GM12878 (cell line): ENCODE results near the gene MROH9. TPM values are rescaled to one million over a fixed set of nuclear protein-coding genes. Genes with fewer than 3 reads are reported as not detected.

Experiments used
- ATAC-seq: fragments of 200-7000 bp; cut with Tn5 transposase; 3 replicates; pipeline ENCODE4 v1.9.1; 2020; ENCODE audit warnings: mild to moderate bottlenecking, moderate library complexity
- BruUV-seq: library from RNA; stranded (reverse); fragments of 400-500 nt; replicated peaks from 2 replicates; lab custom pipeline; 2021; lab: Mats Ljungman, UMichigan
- CTCF ChIA-PET: fragments of 300-600 bp; sonication (Branson Sonifier 250); formaldehyde crosslinking; extraction: SDS; loops from one replicate; lab custom pipeline; 2021; ENCODE audit warnings: inconsistent platforms; lab: Yijun Ruan, JAX
- POLR2A ChIA-PET: fragments of 350-600 bp; formaldehyde crosslinking; extraction: SDS; loops from one replicate; lab custom pipeline; 2021; ENCODE audit warnings: inconsistent platforms; lab: Charles Lee
- RAD21 ChIA-PET: fragments of 300-600 bp; sonication (Branson Sonifier 250); formaldehyde crosslinking; loops from one replicate; lab custom pipeline; 2023; ENCODE audit warnings: antibody characterized with exemption; ENCODE audit not compliant: unreplicated experiment; lab: Charles Lee
- SMC1A ChIA-PET: fragments of 300-600 bp; sonication (Branson Sonifier 250); formaldehyde crosslinking; loops from one replicate; lab custom pipeline; 2023; ENCODE audit not compliant: unreplicated experiment, uncharacterized antibody; lab: Charles Lee
- DNase-seq: peaks from one replicate; pipeline ENCODE4 v3.0.0-alpha.2; 2011; ENCODE audit warnings: low read depth, low spot score
- FAIRE-seq: peaks from 3 replicates; lab custom pipeline; 2011; peaks lifted over from hg19 to GRCh38; lab: Jason Lieb, UNC
- H2AFZ ChIP-seq: 2 replicates; pipeline ENCODE4 v1.6.0; 2011; ENCODE audit warnings: low read depth, low read length, control low read depth; ENCODE audit not compliant: control insufficient read depth
- H3K27ac ChIP-seq: 2 replicates; pipeline ENCODE4 v1.5.1; 2011; ENCODE audit warnings: control low read depth; ENCODE audit not compliant: control insufficient read depth, insufficient read depth
- H3K27me3 ChIP-seq, 2 experiments: replicated peaks in 1 of 2; 2 replicates each; pipeline versions ENCODE4 v1.6.0 to v1.6.1; 2011; ENCODE audit warnings: low read length in 1 of 2; ENCODE audit not compliant: control insufficient read depth in 2 of 2, insufficient read depth in 2 of 2
- H3K36me3 ChIP-seq, 2 experiments: 2 replicates each; pipeline ENCODE4 v1.5.1; 2011; ENCODE audit warnings: low read length in 1 of 2; ENCODE audit not compliant: control insufficient read depth in 2 of 2, insufficient read depth in 2 of 2
- H3K4me1 ChIP-seq: 2 replicates; pipeline ENCODE4 v1.6.1; 2011; ENCODE audit warnings: mild to moderate bottlenecking, low read length, moderate library complexity, mixed read lengths; ENCODE audit not compliant: control insufficient read depth, insufficient read depth
- H3K4me2 ChIP-seq: 2 replicates; pipeline ENCODE4 v1.6.0; 2011; ENCODE audit warnings: control low read depth; ENCODE audit not compliant: control insufficient read depth, insufficient read depth
- H3K4me3 ChIP-seq: fragments of 200-600 bp; sonication (generic); 2 replicates; pipeline ENCODE4 v1.5.1; 2016
- H3K79me2 ChIP-seq: 2 replicates; pipeline ENCODE4 v1.6.0; 2011; ENCODE audit warnings: low read length; ENCODE audit not compliant: control insufficient read depth, insufficient read depth
- H3K9ac ChIP-seq: 2 replicates; pipeline ENCODE4 v1.8.0; 2011; ENCODE audit warnings: low read length, control low read depth, mixed read lengths; ENCODE audit not compliant: control insufficient read depth, insufficient read depth
- H3K9me3 ChIP-seq: replicated peaks from 3 replicates; pipeline ENCODE4 v1.5.1; 2011; ENCODE audit warnings: mild to moderate bottlenecking, low read length; ENCODE audit not compliant: control insufficient read depth, insufficient read depth
- H4K20me1 ChIP-seq: 2 replicates; pipeline ENCODE4 v1.6.0; 2011; ENCODE audit not compliant: control insufficient read depth, insufficient read depth
- ATF7 ChIP-seq: fragments of 450-650 bp; IDR thresholded peaks from 2 replicates; pipeline ENCODE4 v1.6.1; 2016; ENCODE audit warnings: low read depth, mild to moderate bottlenecking
- E2F8 ChIP-seq: fragments of 450-650 bp; IDR thresholded peaks from 2 replicates; pipeline ENCODE4 v1.6.1; 2018; ENCODE audit warnings: mild to moderate bottlenecking, low read depth, moderate library complexity; ENCODE audit not compliant: partially characterized antibody
- HDAC6 ChIP-seq: fragments of 200-600 bp; sonication (generic); IDR thresholded peaks from one replicate; pipeline ENCODE4 v1.8.0; 2017; ENCODE audit warnings: antibody characterized with exemption; ENCODE audit not compliant: unreplicated experiment
- MEF2B ChIP-seq: fragments of 450-650 bp; IDR thresholded peaks from 2 replicates; pipeline ENCODE4 v1.6.1; 2018; ENCODE audit warnings: mild to moderate bottlenecking, moderate library complexity; ENCODE audit not compliant: partially characterized antibody, poor library complexity, severe bottlenecking
- SMAD5 ChIP-seq: IDR thresholded peaks from 2 replicates; pipeline ENCODE4 v1.6.1; 2016; ENCODE audit warnings: antibody characterized with exemption, low read depth
- TARDBP ChIP-seq: IDR thresholded peaks from 2 replicates; pipeline ENCODE4 v1.6.1; 2016; ENCODE audit warnings: borderline replicate concordance
- TCF3 ChIP-seq: IDR thresholded peaks from 2 replicates; pipeline ENCODE4 v1.6.1; 2012; ENCODE audit warnings: low read depth, mild to moderate bottlenecking, low read length, borderline replicate concordance; ENCODE audit not compliant: insufficient read depth
- TCF7 ChIP-seq: IDR thresholded peaks from 2 replicates; pipeline ENCODE4 v1.6.1; 2014; ENCODE audit warnings: antibody characterized with exemption, borderline replicate concordance
- ZNF384 ChIP-seq: IDR thresholded peaks from 2 replicates; pipeline ENCODE4 v1.6.1; 2012; ENCODE audit warnings: low read depth, mild to moderate bottlenecking, low read length, improper control_type of control experiment, borderline replicate concordance
- WGBS: methylation state at CpG from one replicate; pipeline ENCODE4 v1.1.6; 2016; ENCODE audit warnings: low lambda C conversion rate; ENCODE audit not compliant: insufficient replicate concordance, insufficient coverage; ENCODE audit errors: missing lambda C conversion rate; 5-methylcytosine and 5-hydroxymethylcytosine counted together
- in situ Hi-C: fragments of 300-500 bp; cut with MboI; formaldehyde crosslinking; loops from 9 replicates; pipeline ENCODE4 v1.14.3; 2018; ENCODE audit warnings: mixed read lengths
- intact Hi-C: fragments of 100-400 bp; cut with micrococcal nuclease; formaldehyde crosslinking; loops from one replicate; pipeline ENCODE4 v1.14.2; 2022; ENCODE audit not compliant: unreplicated experiment
- polyA plus RNA-seq, 11 experiments: library from polyadenylated mRNA; depleted of rRNA in 4 of 11; unstranded in 6 of 11; stranded (reverse) in 5 of 11; fragments of >200 nt; fragmentation: Nextera tagmentation in 4 of 11; fragmentation: Illumina TruSeq in 1 of 11; extraction: Ambion mirVana in 4 of 11; extraction: Trizol in 1 of 11; gene quantifications; 1 replicate in 1 of 11; 2 replicates in 10 of 11; pipeline versions ENCODE4 v1.2.1 to v1.2.3, GENCODE V29; 2011 to 2016; ENCODE audit warnings: inconsistent platforms in 2 of 11, missing spikeins in 2 of 11, low read depth in 1 of 11
- total RNA-seq, 4 experiments: library from RNA; depleted of rRNA in 3 of 4; stranded (reverse); fragments of >200 nt in 3 of 4; fragmentation: Illumina TruSeq in 1 of 4; extraction: Trizol in 1 of 4; gene quantifications; 2 replicates each; pipeline versions ENCODE4 v1.2.1 to v1.2.3, GENCODE V29; 2013 to 2021
- TF ChIP-seq, protein P1 (sequence below): fragments of 450-650 bp; formaldehyde crosslinking; IDR thresholded peaks from 2 replicates; pipeline ENCODE4 v1.4.0; 2022; ENCODE audit warnings: mild to moderate bottlenecking, moderate library complexity

The MROH9 gene
- total and polyA plus RNA-seq, 10 of the 15 experiments (the other 5 are each of a cell fraction or from before 2014, with no cell fraction given) = not detected

DNA sequence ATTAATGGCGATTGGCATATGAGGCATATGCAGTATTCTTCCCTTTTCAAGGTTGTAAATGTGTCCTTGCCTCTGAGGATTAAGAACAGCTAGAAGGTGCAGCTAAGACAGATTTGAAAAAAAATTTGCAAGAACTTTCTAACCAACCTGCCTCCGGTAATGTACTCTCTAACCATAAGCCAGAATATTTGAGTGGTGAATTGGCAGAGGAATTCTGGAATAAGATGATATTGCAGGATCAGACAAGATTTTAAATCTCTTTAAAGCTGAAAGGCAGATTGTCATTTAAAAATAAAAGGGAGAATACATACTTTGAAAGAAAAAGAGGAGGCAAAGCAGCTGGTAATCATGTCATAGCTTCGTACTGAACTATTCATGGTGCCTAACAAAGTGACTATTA is 29.2 kb downstream of the MROH9 start:
- ATAC-seq (no peak), DNase-seq (no peak), FAIRE-seq (no peak)
- H3K36me3 ChIP-seq = no peaks in the 10 kb centered on the region
- H3K27me3 ChIP-seq = no peaks in the 10 kb centered on the region; a peak in 1 of 4 replicates
- ChIA-PET SMC1A (interaction anchor here (1.5 to 3.6 kb wide), 3 partner anchors 13 to 349 kb away, joined by 4 to 43 read pairs (median 5); partner anchors contain the start of gene FMO4), CTCF (interaction anchor here (2.6 to 3.1 kb wide), 2 partner anchors 262 to 349 kb away, joined by 11 to 21 read pairs; partner anchors contain the start of gene FMO4), RAD21 (interaction anchor here (3.0 kb wide), 1 partner anchor 262 kb away, joined by 21 read pairs; no protein-coding TSS in a partner anchor), POLR2A (no interaction called here)
- H3K9ac ChIP-seq = no peak overlapping the region
- H3K27ac ChIP-seq = no peak overlapping the region
- 10% methylated on average over 3 of the region's 3 CpGs for WGBS
- in situ Hi-C loops (no loop called here), intact Hi-C loops (loop anchor here (10.0 kb wide), 1 partner anchor 220 kb away; the partner anchor contains the start of gene FMO2)
- no peak overlapping the region for H3K4me3 ChIP-seq
- H3K79me2 ChIP-seq = no peaks in the 10 kb centered on the region
- no peaks in the 10 kb centered on the region for H4K20me1 ChIP-seq
- no peaks in the 10 kb centered on the region for H3K4me1 ChIP-seq
- no peaks in the 10 kb centered on the region for H3K9me3 ChIP-seq
- BruUV-seq = no TSS peak
- H2AFZ ChIP-seq = no peak overlapping the region
- no peak overlapping the region for H3K4me2 ChIP-seq
- TF ChIP-seq, protein P1, sequence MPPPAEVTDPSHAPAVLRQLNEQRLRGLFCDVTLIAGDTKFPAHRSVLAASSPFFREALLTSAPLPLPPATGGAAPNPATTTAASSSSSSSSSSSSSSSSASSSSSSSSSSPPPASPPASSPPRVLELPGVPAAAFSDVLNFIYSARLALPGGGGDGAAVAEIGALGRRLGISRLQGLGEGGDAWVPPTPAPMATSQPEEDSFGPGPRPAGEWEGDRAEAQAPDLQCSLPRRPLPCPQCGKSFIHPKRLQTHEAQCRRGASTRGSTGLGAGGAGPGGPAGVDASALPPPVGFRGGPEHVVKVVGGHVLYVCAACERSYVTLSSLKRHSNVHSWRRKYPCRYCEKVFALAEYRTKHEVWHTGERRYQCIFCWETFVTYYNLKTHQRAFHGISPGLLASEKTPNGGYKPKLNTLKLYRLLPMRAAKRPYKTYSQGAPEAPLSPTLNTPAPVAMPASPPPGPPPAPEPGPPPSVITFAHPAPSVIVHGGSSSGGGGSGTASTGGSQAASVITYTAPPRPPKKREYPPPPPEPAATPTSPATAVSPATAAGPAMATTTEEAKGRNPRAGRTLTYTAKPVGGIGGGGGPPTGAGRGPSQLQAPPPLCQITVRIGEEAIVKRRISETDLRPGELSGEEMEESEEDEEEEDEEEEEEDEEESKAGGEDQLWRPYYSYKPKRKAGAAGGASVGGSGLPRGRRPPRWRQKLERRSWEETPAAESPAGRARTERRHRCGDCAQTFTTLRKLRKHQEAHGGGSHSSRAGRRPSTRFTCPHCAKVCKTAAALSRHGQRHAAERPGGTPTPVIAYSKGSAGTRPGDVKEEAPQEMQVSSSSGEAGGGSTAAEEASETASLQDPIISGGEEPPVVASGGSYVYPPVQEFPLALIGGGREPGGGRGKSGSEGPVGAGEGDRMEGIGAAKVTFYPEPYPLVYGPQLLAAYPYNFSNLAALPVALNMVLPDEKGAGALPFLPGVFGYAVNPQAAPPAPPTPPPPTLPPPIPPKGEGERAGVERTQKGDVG (CRISPR knock-in tag) = no peak
- TF ChIP-seq MEF2B (no peak), HDAC6 (no peak), ATF7 (no peak), SMAD5 (no peak), TCF7 (no peak), E2F8 (no peak), TCF3 (no peak), TARDBP (no peak), ZNF384 (no peak)
